AG09309 (cell line): Measurements from ENCODE around the gene AJAP1.
"Not testable (repeated sequence)": the region's sequence is repeated elsewhere in the genome, so short reads cannot be mapped to it uniquely, and the experiment has no call there.

ENCODE experiments used
- DNase-seq: peaks from one replicate; pipeline ENCODE4 v3.0.0-alpha.2; 2010; ENCODE audit warnings: low read depth
- H3K4me3 ChIP-seq: 2 replicates; pipeline ENCODE4 v1.5.1; 2011; ENCODE audit warnings: mild to moderate bottlenecking, low read depth, low read length, moderate library complexity; ENCODE audit not compliant: control insufficient read depth
- TF ChIP-seq, protein P1 (sequence below): IDR thresholded peaks from 2 replicates; pipeline ENCODE4 v1.5.1; 2011; ENCODE audit warnings: mild to moderate bottlenecking, low read depth, low read length, inconsistent platforms; ENCODE audit not compliant: insufficient read depth, control insufficient read depth; ENCODE audit errors: missing control alignments

AJAP1 gene

GRCh38 chr1:4614371-4615137 is 39.9 kb upstream of the AJAP1 start:
- no peak for DNase-seq
- H3K4me3 ChIP-seq: no peak overlapping the region
- TF ChIP-seq, protein P1, sequence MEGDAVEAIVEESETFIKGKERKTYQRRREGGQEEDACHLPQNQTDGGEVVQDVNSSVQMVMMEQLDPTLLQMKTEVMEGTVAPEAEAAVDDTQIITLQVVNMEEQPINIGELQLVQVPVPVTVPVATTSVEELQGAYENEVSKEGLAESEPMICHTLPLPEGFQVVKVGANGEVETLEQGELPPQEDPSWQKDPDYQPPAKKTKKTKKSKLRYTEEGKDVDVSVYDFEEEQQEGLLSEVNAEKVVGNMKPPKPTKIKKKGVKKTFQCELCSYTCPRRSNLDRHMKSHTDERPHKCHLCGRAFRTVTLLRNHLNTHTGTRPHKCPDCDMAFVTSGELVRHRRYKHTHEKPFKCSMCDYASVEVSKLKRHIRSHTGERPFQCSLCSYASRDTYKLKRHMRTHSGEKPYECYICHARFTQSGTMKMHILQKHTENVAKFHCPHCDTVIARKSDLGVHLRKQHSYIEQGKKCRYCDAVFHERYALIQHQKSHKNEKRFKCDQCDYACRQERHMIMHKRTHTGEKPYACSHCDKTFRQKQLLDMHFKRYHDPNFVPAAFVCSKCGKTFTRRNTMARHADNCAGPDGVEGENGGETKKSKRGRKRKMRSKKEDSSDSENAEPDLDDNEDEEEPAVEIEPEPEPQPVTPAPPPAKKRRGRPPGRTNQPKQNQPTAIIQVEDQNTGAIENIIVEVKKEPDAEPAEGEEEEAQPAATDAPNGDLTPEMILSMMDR: no peak

- TF ChIP-seq, protein P1: no peak
- no peak overlapping the region for H3K4me3 ChIP-seq
- DNase-seq: no peak
Measured at GRCh38 chr1:4615138-4615470, 39.3 kb upstream of the AJAP1 start.

DNA sequence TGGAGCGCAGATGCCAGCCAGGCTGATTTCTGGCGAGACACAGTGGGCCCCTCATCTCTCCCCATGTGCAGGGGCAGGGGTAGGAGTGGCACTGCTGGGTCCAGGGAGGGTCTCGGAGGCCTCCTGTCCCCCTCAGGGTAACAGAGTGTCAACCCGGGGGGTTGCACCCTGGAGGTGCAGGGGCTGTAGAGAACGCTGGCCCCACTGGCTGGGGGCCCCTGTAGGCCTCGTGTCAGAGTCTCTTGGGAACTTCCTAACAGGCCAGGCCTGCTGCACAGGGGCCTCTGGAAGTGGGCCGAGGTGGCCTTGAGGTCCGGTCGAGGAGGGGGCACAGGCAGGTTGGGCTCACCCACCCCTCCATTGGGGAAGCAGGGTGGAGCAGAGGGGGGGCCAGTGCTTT is 38.9 kb upstream of the AJAP1 start:
- no peak for DNase-seq
- TF ChIP-seq, protein P1: no peak
- H3K4me3 ChIP-seq: no peak overlapping the region

DNA sequence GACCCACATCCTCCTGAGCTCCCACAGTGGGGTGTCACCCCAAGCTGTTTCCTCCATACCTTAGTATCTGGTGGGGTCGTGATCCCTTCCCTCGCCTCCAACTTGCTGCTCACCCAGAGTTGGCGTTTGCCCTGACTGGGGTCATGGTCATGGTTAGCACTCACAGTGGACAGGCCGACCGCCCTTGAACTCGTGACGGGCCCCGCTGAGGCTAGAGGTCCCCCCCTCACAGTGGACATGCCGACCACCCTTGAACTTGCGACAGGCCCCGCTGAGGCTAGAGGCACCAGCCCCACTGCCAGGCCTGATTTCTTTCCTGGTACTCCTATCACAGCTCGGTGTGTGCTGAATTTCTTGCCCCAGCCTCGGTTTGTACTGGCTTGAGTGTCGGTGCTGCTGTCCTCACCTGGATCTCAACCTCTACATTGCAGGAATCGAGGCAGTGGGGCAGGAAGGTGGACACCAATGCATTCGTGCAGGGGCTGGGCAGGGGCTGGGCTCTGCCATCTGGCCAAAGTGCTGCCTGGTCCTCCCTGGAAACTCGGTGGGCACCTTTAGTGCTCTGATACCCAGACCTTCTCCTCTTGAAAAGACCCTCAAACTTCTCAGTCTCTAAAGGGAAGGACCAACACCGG is 37.5 kb upstream of the AJAP1 start:
- DNase-seq: no peak
- H3K4me3 ChIP-seq: no peak overlapping the region
- TF ChIP-seq, protein P1: no peak

DNA sequence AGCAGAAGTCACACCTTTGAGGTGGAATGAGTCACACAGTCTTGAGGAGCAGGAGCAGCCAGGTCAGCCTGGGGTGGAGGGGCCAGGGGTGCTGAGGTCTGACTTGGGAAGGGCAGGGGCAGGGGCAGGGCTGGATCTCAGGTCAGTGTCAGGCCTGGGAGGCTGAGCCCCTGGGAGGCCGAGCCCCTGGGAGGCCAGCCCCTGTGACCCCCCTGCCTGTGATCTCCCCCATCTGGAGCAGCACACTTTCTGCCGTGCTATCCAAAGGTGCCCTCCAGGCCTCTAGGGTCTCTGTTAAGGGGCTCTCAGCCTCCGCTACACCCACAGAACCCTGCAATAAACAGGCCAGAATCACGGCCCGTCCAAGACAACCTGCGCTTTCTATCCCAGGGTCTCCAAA is 36.9 kb upstream of the AJAP1 start:
- no peak for DNase-seq
- no peak overlapping the region for H3K4me3 ChIP-seq
- TF ChIP-seq, protein P1: no peak

- not testable (repeated sequence) for DNase-seq, H3K4me3 ChIP-seq
Measured at GRCh38 chr1:4618827-4619226, 35.6 kb upstream of the AJAP1 start.

GRCh38 chr1:4621646-4622045 is 32.8 kb upstream of the AJAP1 start:
- no peak for DNase-seq
- TF ChIP-seq, protein P1: no peak
- H3K4me3 ChIP-seq: no peak overlapping the region
